LNCAP (cell line): Measurements from ENCODE around the gene JAG2.

Experiments used
- CTCF ChIP-seq: fragments of 450-650 bp; IDR thresholded peaks from 2 replicates; pipeline ENCODE4 v1.5.1; 2017; ENCODE audit warnings: mild to moderate bottlenecking

The JAG2 gene

GRCh38 chr14:105159344-105159743 is 9.2 kb downstream of the JAG2 start:
- no peak for TF ChIP-seq CTCF

- no peak for TF ChIP-seq CTCF
Observed at GRCh38 chr14:105158794-105159193, 9.8 kb downstream of the JAG2 start.

- TF ChIP-seq CTCF, result no peak
Observed at GRCh38 chr14:105157872-105158271, 10.7 kb downstream of the JAG2 start.

GRCh38 chr14:105156414-105157375 is 11.9 kb downstream of the JAG2 start:
- TF ChIP-seq CTCF, result no peak

- no peak for TF ChIP-seq CTCF
Observed at GRCh38 chr14:105155681-105156413, 12.7 kb downstream of the JAG2 start.

- no peak for TF ChIP-seq CTCF
Observed at GRCh38 chr14:105155071-105155651, 13.4 kb downstream of the JAG2 start.

- no peak for TF ChIP-seq CTCF
Observed at GRCh38 chr14:105154476-105154871, 14.1 kb downstream of the JAG2 start.
